ENCODE data around the gene ANKRD11. TPM values are rescaled to one million over a fixed set of nuclear protein-coding genes. Genes with fewer than 3 reads are reported as not detected.

ANKRD11 gene
- total RNA-seq, 1 experiment from 2014 or later, result 266 TPM

DNA sequence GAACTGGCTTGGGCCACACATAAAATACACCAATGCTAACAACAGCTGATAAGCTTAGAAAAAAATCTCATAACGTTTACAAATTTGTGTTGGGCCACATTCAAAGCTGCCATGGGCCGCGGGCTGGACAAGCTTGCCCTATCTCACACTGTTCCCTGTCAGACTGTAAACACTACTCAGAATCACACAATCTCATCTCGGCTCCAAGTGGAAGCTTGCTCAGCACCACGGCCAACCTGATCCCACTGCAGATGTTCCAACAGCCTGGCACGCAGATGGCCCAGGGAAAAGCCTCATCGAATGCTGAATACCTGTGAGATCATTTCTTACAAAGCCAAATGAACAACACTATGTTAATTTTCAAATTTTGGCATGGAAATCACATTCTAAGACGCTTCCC is 125.8 kb downstream of the ANKRD11 start:
- Histone ChIP-seq H3K27me3 (ENCODE audit: insufficient read depth, low read length) (no peaks in the 10 kb centered on the region), H3K9me3 (ENCODE audit: control insufficient read depth in 1 of 2, insufficient read depth in 1 of 2, low read depth in 1 of 2, low read length in 2 of 2) (no peaks in the 10 kb centered on the region), H3K4me3 (replicated peaks in 1 of 2; ENCODE audit: low read depth in 1 of 2, low read length in 2 of 2) (no peak overlapping the region; a peak in 1 of 4 replicates), H3K79me2 (ENCODE audit: insufficient read depth, low read length) (peaks cover 99% of the 10 kb centered on the region), H2AFZ (ENCODE audit: low read depth, low read length, poor library complexity, severe bottlenecking) (no peak overlapping the region), H3K9ac (ENCODE audit: low read length) (peak overlapping the region; percentile 46; the same call in 1 of the 2 replicates), H3K4me1 (ENCODE audit: control insufficient read depth in 1 of 2, insufficient read depth in 2 of 2, low read length in 2 of 2) (peaks cover 25 to 46% of the 10 kb centered on the region in 2 experiments), H3K36me3 (ENCODE audit: control insufficient read depth in 1 of 2, insufficient read depth in 2 of 2, low read length in 2 of 2) (peaks cover 0 to 2% of the 10 kb centered on the region in 2 experiments; a peak in 1 of 4 replicates), H3K9me2 (ENCODE audit: insufficient read depth) (no peaks in the 10 kb centered on the region), H4K20me1 (ENCODE audit: insufficient read depth) (peaks cover 54% of the 10 kb centered on the region; the same call in 1 of the 2 replicates), H3K4me2 (ENCODE audit: low read length) (peak overlapping the region; percentile 73), H3K27ac (ENCODE audit: low read depth, low read length) (peak overlapping the region; percentile 60)
- TF ChIP-seq EZH2phosphoT487 (IDR thresholded peaks at IDR 0.05; ENCODE audit: borderline replicate concordance) (no peak), ZNF274 (IDR thresholded peaks at IDR 0.05; ENCODE audit: low read depth, low read length) (no peak)
- TF ChIP-seq, protein P1, sequence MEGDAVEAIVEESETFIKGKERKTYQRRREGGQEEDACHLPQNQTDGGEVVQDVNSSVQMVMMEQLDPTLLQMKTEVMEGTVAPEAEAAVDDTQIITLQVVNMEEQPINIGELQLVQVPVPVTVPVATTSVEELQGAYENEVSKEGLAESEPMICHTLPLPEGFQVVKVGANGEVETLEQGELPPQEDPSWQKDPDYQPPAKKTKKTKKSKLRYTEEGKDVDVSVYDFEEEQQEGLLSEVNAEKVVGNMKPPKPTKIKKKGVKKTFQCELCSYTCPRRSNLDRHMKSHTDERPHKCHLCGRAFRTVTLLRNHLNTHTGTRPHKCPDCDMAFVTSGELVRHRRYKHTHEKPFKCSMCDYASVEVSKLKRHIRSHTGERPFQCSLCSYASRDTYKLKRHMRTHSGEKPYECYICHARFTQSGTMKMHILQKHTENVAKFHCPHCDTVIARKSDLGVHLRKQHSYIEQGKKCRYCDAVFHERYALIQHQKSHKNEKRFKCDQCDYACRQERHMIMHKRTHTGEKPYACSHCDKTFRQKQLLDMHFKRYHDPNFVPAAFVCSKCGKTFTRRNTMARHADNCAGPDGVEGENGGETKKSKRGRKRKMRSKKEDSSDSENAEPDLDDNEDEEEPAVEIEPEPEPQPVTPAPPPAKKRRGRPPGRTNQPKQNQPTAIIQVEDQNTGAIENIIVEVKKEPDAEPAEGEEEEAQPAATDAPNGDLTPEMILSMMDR (IDR thresholded peaks at IDR 0.05 in 2 of 3, conservative IDR thresholded peaks at IDR 0.05 in 1 of 3; ENCODE audit: borderline replicate concordance in 1 of 3, insufficient read depth in 1 of 3, low read depth in 2 of 3, low read length in 2 of 3), result no peak
- ChIA-PET POLR2A (no interaction called here), CTCF (no interaction called here), RAD21 (ENCODE audit: low non-redundant PET in 1 of 2, low total read pairs in 2 of 2, uncharacterized antibody in 2 of 2, unreplicated experiment in 2 of 2) (interaction anchor here in 1 of 2 experiments (0.6 kb wide), 1 partner anchor 39 kb away, joined by 3 read pairs; no protein-coding TSS in a partner anchor)
- no peak for ATAC-seq
- DNase-seq (ENCODE audit: low read depth, low spot score), result no peak
- BruUV-seq (replicated peaks), result no TSS peak
- intact Hi-C loops (cut with micrococcal nuclease), result no loop called here

DNA sequence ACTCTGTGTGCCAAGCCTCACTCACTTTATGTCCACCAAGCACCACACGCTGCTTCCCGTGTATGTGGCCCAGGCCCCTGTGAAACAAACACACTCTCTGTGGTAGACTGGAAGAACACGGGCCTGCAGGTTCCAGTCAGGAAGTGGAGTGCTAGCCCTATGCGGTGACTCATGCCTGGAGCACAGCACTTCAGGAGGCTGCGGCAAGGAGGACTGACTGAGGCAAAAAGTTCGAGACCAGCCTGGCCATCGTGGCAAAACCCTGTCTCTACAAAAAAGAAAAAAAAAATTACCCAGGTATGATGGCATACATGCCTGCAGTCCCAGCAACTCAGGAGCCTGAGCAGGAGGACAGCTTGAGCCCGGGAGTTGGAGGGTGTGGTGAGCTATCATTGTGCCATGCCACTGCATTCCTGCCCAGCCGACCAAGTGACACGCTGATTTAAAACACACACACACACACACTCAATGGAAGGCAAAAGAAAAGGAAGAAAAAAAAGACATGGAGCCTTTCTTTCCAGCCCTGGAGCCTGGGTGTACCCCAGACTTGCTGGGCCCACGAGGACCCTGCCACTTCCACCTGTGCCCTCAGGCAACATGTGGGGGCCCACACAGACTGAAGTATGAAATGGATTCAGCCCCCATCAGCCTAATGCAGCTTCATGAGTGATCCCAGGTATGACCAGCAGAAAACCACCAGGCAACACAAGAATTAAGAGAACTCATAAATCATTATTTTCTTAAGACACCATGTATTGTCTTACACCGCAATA is 126.6 kb downstream of the ANKRD11 start:
- peaks cover 99% of the 10 kb centered on the region for H3K79me2 ChIP-seq (ENCODE audit: insufficient read depth, low read length)
- ChIA-PET RAD21 (ENCODE audit: low non-redundant PET in 1 of 2, low total read pairs in 2 of 2, uncharacterized antibody in 2 of 2, unreplicated experiment in 2 of 2) (interaction anchor here in 1 of 2 experiments (0.6 kb wide), 1 partner anchor 38 kb away, joined by 3 read pairs; no protein-coding TSS in a partner anchor), CTCF (no interaction called here), POLR2A (no interaction called here)
- peaks cover 51% of the 10 kb centered on the region; the same call in 1 of the 2 replicates for H4K20me1 ChIP-seq (ENCODE audit: insufficient read depth)
- H3K9ac ChIP-seq (ENCODE audit: low read length), result peak overlapping the region; percentile 46
- DNase-seq (ENCODE audit: low read depth, low spot score) (peak; percentile 76), ATAC-seq (peak; percentile 92)
- intact Hi-C loops (cut with micrococcal nuclease), result no loop called here
- peaks cover 25 to 44% of the 10 kb centered on the region in 2 experiments for H3K4me1 ChIP-seq (ENCODE audit: control insufficient read depth in 1 of 2, insufficient read depth in 2 of 2, low read length in 2 of 2)
- no TSS peak for BruUV-seq (replicated peaks)
- H3K27me3 ChIP-seq (ENCODE audit: insufficient read depth, low read length), result no peaks in the 10 kb centered on the region
- H3K9me3 ChIP-seq (ENCODE audit: control insufficient read depth in 1 of 2, insufficient read depth in 1 of 2, low read depth in 1 of 2, low read length in 2 of 2), result no peaks in the 10 kb centered on the region
- H3K9me2 ChIP-seq (ENCODE audit: insufficient read depth), result no peaks in the 10 kb centered on the region
- peak overlapping the region; percentile 60 for H3K27ac ChIP-seq (ENCODE audit: low read depth, low read length)
- peaks cover 0 to 4% of the 10 kb centered on the region in 2 experiments; a peak in 1 of 4 replicates for H3K36me3 ChIP-seq (ENCODE audit: control insufficient read depth in 1 of 2, insufficient read depth in 2 of 2, low read length in 2 of 2)
- peak overlapping the region; percentile 73 for H3K4me2 ChIP-seq (ENCODE audit: low read length)
- peak overlapping the region; percentile 6 to 12 for H3K4me3 ChIP-seq (replicated peaks in 1 of 2; ENCODE audit: low read depth in 1 of 2, low read length in 2 of 2)
- H2AFZ ChIP-seq (ENCODE audit: low read depth, low read length, poor library complexity, severe bottlenecking), result no peak overlapping the region
- TF ChIP-seq FOSL1 (IDR thresholded peaks at IDR 0.05; ENCODE audit: low read depth), result peak; percentile 80
- TF ChIP-seq JUND (IDR thresholded peaks at IDR 0.05), result peak; percentile 86
- no peak for TF ChIP-seq EZH2phosphoT487 (IDR thresholded peaks at IDR 0.05; ENCODE audit: borderline replicate concordance)
- TF ChIP-seq, protein P2, sequence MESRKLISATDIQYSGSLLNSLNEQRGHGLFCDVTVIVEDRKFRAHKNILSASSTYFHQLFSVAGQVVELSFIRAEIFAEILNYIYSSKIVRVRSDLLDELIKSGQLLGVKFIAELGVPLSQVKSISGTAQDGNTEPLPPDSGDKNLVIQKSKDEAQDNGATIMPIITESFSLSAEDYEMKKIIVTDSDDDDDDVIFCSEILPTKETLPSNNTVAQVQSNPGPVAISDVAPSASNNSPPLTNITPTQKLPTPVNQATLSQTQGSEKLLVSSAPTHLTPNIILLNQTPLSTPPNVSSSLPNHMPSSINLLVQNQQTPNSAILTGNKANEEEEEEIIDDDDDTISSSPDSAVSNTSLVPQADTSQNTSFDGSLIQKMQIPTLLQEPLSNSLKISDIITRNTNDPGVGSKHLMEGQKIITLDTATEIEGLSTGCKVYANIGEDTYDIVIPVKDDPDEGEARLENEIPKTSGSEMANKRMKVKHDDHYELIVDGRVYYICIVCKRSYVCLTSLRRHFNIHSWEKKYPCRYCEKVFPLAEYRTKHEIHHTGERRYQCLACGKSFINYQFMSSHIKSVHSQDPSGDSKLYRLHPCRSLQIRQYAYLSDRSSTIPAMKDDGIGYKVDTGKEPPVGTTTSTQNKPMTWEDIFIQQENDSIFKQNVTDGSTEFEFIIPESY (IDR thresholded peaks at IDR 0.05; ENCODE audit: extremely low read depth, insufficient replicate concordance, low read length), result no peak
- peak; percentile 91; the same call in 1 of the 2 replicates for TF ChIP-seq CBX3 (IDR thresholded peaks at IDR 0.05; ENCODE audit: low read depth)
- peak; percentile 55 for TF ChIP-seq SP1 (IDR thresholded peaks at IDR 0.05; ENCODE audit: low read depth)
- no peak for TF ChIP-seq YY1 (IDR thresholded peaks at IDR 0.05; ENCODE audit: extremely low read depth, insufficient replicate concordance, low read depth, low read length)
- no peak for TF ChIP-seq SIN3A (IDR thresholded peaks at IDR 0.05; ENCODE audit: low read depth)
- no peak for TF ChIP-seq EZH2 (IDR thresholded peaks at IDR 0.05)
- TF ChIP-seq ZFX (IDR thresholded peaks at IDR 0.05), result no peak

Data from HCT116 (cell line).